Measurements from ENCODE around the gene GLT8D1. TPM values are rescaled to one million over a fixed set of nuclear protein-coding genes. Genes with fewer than 3 reads are reported as not detected.
"Not testable (repeated sequence)": the region's sequence is repeated elsewhere in the genome, so short reads cannot be mapped to it uniquely, and the experiment has no call there.

GLT8D1 gene
- total RNA-seq = 7.6 TPM

GRCh38 chr3:52705688-52706686 lies at the start of gene GLT8D1, which contains the start of gene SPCS1:
Gene GLT8D1, minus strand, starts transcription at chr3:52705791. Its CDS starts 5,331 bp downstream, at chr3:52700460.
Gene SPCS1, plus strand, starts transcription at chr3:52706106. Its CDS starts 141 bp downstream, at chr3:52706247.
- no peaks in the 10 kb centered on the region for H3K9me3 ChIP-seq (ENCODE audit: low read depth, low read length)
- H3K27me3 ChIP-seq (ENCODE audit: insufficient read depth, low read length) = no peaks in the 10 kb centered on the region
- peaks cover 55% of the 10 kb centered on the region for H3K4me1 ChIP-seq (ENCODE audit: insufficient read depth, low read length)
- peak within 1 kb of the TSS; percentile 95 for H3K4me3 ChIP-seq (ENCODE audit: low read length)

GRCh38 chr3:52754373-52754772 lies 48.8 kb upstream of the GLT8D1 start:
- peaks cover 11% of the 10 kb centered on the region for H3K4me1 ChIP-seq (ENCODE audit: insufficient read depth, low read length)
- H3K27me3 ChIP-seq (ENCODE audit: insufficient read depth, low read length) = no peaks in the 10 kb centered on the region
- H3K9me3 ChIP-seq (ENCODE audit: low read depth, low read length) = no peaks in the 10 kb centered on the region
- H3K4me3 ChIP-seq (ENCODE audit: low read length) = no peak overlapping the region

GRCh38 chr3:52752045-52752660 lies 46.6 kb upstream of the GLT8D1 start:
- no peak overlapping the region for H3K4me3 ChIP-seq (ENCODE audit: low read length)
- H3K4me1 ChIP-seq (ENCODE audit: insufficient read depth, low read length) = peaks cover 11% of the 10 kb centered on the region
- H3K27me3 ChIP-seq (ENCODE audit: insufficient read depth, low read length) = no peaks in the 10 kb centered on the region
- no peaks in the 10 kb centered on the region for H3K9me3 ChIP-seq (ENCODE audit: low read depth, low read length)

GRCh38 chr3:52743721-52744120 lies 38.1 kb upstream of the GLT8D1 start:
- Histone ChIP-seq H3K4me1 (ENCODE audit: insufficient read depth, low read length) (no peaks in the 10 kb centered on the region), H3K27me3 (ENCODE audit: insufficient read depth, low read length) (no peaks in the 10 kb centered on the region), H3K9me3 (ENCODE audit: low read depth, low read length) (no peaks in the 10 kb centered on the region), H3K4me3 (ENCODE audit: low read length) (no peak overlapping the region)

- H3K4me3 ChIP-seq (ENCODE audit: low read length) = no peak overlapping the region
- no peaks in the 10 kb centered on the region for H3K4me1 ChIP-seq (ENCODE audit: insufficient read depth, low read length)
- no peaks in the 10 kb centered on the region for H3K9me3 ChIP-seq (ENCODE audit: low read depth, low read length)
- H3K27me3 ChIP-seq (ENCODE audit: insufficient read depth, low read length) = no peaks in the 10 kb centered on the region
Measured at GRCh38 chr3:52743152-52743551, 37.6 kb upstream of the GLT8D1 start.

- Histone ChIP-seq H3K4me3 (ENCODE audit: low read length) (no peak overlapping the region), H3K27me3 (ENCODE audit: insufficient read depth, low read length) (no peaks in the 10 kb centered on the region), H3K4me1 (ENCODE audit: insufficient read depth, low read length) (no peaks in the 10 kb centered on the region), H3K9me3 (ENCODE audit: low read depth, low read length) (no peaks in the 10 kb centered on the region)
Measured at GRCh38 chr3:52742418-52743041, 36.9 kb upstream of the GLT8D1 start.

- Histone ChIP-seq H3K4me1 (ENCODE audit: insufficient read depth, low read length) (no peaks in the 10 kb centered on the region), H3K27me3 (ENCODE audit: insufficient read depth, low read length) (no peaks in the 10 kb centered on the region), H3K4me3 (ENCODE audit: low read length) (no peak overlapping the region), H3K9me3 (ENCODE audit: low read depth, low read length) (no peaks in the 10 kb centered on the region)
Measured at GRCh38 chr3:52739730-52740129, 34.1 kb upstream of the GLT8D1 start.

- H3K27me3 ChIP-seq (ENCODE audit: insufficient read depth, low read length) = no peaks in the 10 kb centered on the region
- no peak overlapping the region for H3K4me3 ChIP-seq (ENCODE audit: low read length)
Measured at GRCh38 chr3:52733256-52733891, 27.8 kb upstream of the GLT8D1 start.

GRCh38 chr3:52731590-52731989 lies 26.0 kb upstream of the GLT8D1 start:
- H3K4me3 ChIP-seq (ENCODE audit: low read length) = no peak overlapping the region
- peaks cover 12% of the 10 kb centered on the region for H3K9me3 ChIP-seq (ENCODE audit: low read depth, low read length)
- H3K27me3 ChIP-seq (ENCODE audit: insufficient read depth, low read length) = no peaks in the 10 kb centered on the region
- H3K4me1 ChIP-seq (ENCODE audit: insufficient read depth, low read length) = no peaks in the 10 kb centered on the region

More at GRCh38 chr3:52733256-52733891, 27.8 kb upstream of the GLT8D1 start:
- peaks cover 12% of the 10 kb centered on the region for H3K9me3 ChIP-seq (ENCODE audit: low read depth, low read length)
- no peaks in the 10 kb centered on the region for H3K4me1 ChIP-seq (ENCODE audit: insufficient read depth, low read length)

- H3K4me3 ChIP-seq (ENCODE audit: low read length) = no peak overlapping the region
- no peaks in the 10 kb centered on the region for H3K4me1 ChIP-seq (ENCODE audit: insufficient read depth, low read length)
- peaks cover 12% of the 10 kb centered on the region for H3K9me3 ChIP-seq (ENCODE audit: low read depth, low read length)
- H3K27me3 ChIP-seq (ENCODE audit: insufficient read depth, low read length) = no peaks in the 10 kb centered on the region
Measured at GRCh38 chr3:52730681-52731080, 25.1 kb upstream of the GLT8D1 start.

- not testable (repeated sequence) for H3K4me1 ChIP-seq (ENCODE audit: insufficient read depth, low read length); H3K27me3 ChIP-seq (ENCODE audit: insufficient read depth, low read length)
- peaks cover 12% of the 10 kb centered on the region for H3K9me3 ChIP-seq (ENCODE audit: low read depth, low read length)
Measured at GRCh38 chr3:52728753-52729152, 23.2 kb upstream of the GLT8D1 start.

GRCh38 chr3:52724511-52724910 lies 18.9 kb upstream of the GLT8D1 start:
- no peaks in the 10 kb centered on the region for H3K9me3 ChIP-seq (ENCODE audit: low read depth, low read length)
- peaks cover 34% of the 10 kb centered on the region for H3K4me1 ChIP-seq (ENCODE audit: insufficient read depth, low read length)
- no peaks in the 10 kb centered on the region for H3K27me3 ChIP-seq (ENCODE audit: insufficient read depth, low read length)
- no peak overlapping the region for H3K4me3 ChIP-seq (ENCODE audit: low read length)

More at GRCh38 chr3:52728753-52729152, 23.2 kb upstream of the GLT8D1 start:
- not testable (repeated sequence) for H3K4me3 ChIP-seq (ENCODE audit: low read length)

GRCh38 chr3:52723935-52724334 lies 18.3 kb upstream of the GLT8D1 start:
- Histone ChIP-seq H3K9me3 (ENCODE audit: low read depth, low read length) (no peaks in the 10 kb centered on the region), H3K4me1 (ENCODE audit: insufficient read depth, low read length) (peaks cover 34% of the 10 kb centered on the region), H3K4me3 (ENCODE audit: low read length) (no peak overlapping the region), H3K27me3 (ENCODE audit: insufficient read depth, low read length) (no peaks in the 10 kb centered on the region)

- peaks cover 34% of the 10 kb centered on the region for H3K4me1 ChIP-seq (ENCODE audit: insufficient read depth, low read length)
- H3K27me3 ChIP-seq (ENCODE audit: insufficient read depth, low read length) = no peaks in the 10 kb centered on the region
- H3K9me3 ChIP-seq (ENCODE audit: low read depth, low read length) = no peaks in the 10 kb centered on the region
- no peak overlapping the region for H3K4me3 ChIP-seq (ENCODE audit: low read length)
Measured at GRCh38 chr3:52722491-52722890, 16.9 kb upstream of the GLT8D1 start.

GRCh38 chr3:52721730-52722008 lies 16.1 kb upstream of the GLT8D1 start:
- no peaks in the 10 kb centered on the region for H3K27me3 ChIP-seq (ENCODE audit: insufficient read depth, low read length)
- no peak overlapping the region for H3K4me3 ChIP-seq (ENCODE audit: low read length)
- no peaks in the 10 kb centered on the region for H3K9me3 ChIP-seq (ENCODE audit: low read depth, low read length)
- H3K4me1 ChIP-seq (ENCODE audit: insufficient read depth, low read length) = peaks cover 34% of the 10 kb centered on the region

All from mononuclear cell (primary cell).